ENCODE results near the gene AOPEP.

Gene AOPEP

GRCh38 chr9:94904806-94905205 lies 178.3 kb downstream of the AOPEP start:
- no peak for DNase-seq

- DNase-seq: no peak
These were observed 179.1 kb downstream of the AOPEP start for GRCh38 chr9:94905606-94906005.

- no peak for DNase-seq
These were observed 179.7 kb downstream of the AOPEP start for GRCh38 chr9:94906181-94906580.

- DNase-seq: no peak
These were observed 180.2 kb downstream of the AOPEP start for GRCh38 chr9:94906713-94907112.

- DNase-seq: no peak
These were observed 180.9 kb downstream of the AOPEP start for GRCh38 chr9:94907264-94907936.

- DNase-seq: peak; percentile 42
These were observed 181.6 kb downstream of the AOPEP start for GRCh38 chr9:94908011-94908563.

GRCh38 chr9:94908583-94909249 lies 182.2 kb downstream of the AOPEP start:
- DNase-seq: no peak

GRCh38 chr9:94909250-94909894 lies 182.9 kb downstream of the AOPEP start:
- DNase-seq: no peak

GRCh38 chr9:94909965-94910730 lies 183.6 kb downstream of the AOPEP start:
- DNase-seq: no peak

- no peak for DNase-seq
These were observed 184.7 kb downstream of the AOPEP start for GRCh38 chr9:94911211-94911610.

- DNase-seq: peak; percentile 31
These were observed 185.6 kb downstream of the AOPEP start for GRCh38 chr9:94911986-94912635.

GRCh38 chr9:94912700-94913249 lies 186.3 kb downstream of the AOPEP start:
- peak; percentile 97 for DNase-seq

- DNase-seq: no peak
These were observed 187.1 kb downstream of the AOPEP start for GRCh38 chr9:94913550-94913949.

GRCh38 chr9:94915476-94916450 lies 189.3 kb downstream of the AOPEP start:
- DNase-seq: no peak

- no peak for DNase-seq
These were observed 190.5 kb downstream of the AOPEP start for GRCh38 chr9:94916956-94917355.

- DNase-seq: no peak
These were observed 191.7 kb downstream of the AOPEP start for GRCh38 chr9:94918038-94918753.

- DNase-seq: peak; percentile 47
These were observed 193.0 kb downstream of the AOPEP start for GRCh38 chr9:94919376-94920098.

GRCh38 chr9:94920420-94921091 lies 194.1 kb downstream of the AOPEP start:
- DNase-seq: peak; percentile 94

- DNase-seq: peak; percentile 91
These were observed 194.6 kb downstream of the AOPEP start for GRCh38 chr9:94921092-94921471.

Measured in fibroblast of skin of right biceps (primary cell).